GM20000 (cell line): ENCODE measurements around the gene TEAD1.

Experiments
- DNase-seq: peaks from one replicate; pipeline ENCODE4 v3.0.0; 2012; ENCODE audit warnings: low spot score
- CTCF ChIP-seq: IDR thresholded peaks from 2 replicates; pipeline ENCODE4 v1.5.1; 2012; ENCODE audit warnings: mild to moderate bottlenecking, control low read depth; ENCODE audit errors: extremely low read depth, missing control alignments

TEAD1 gene

GRCh38 chr11:12692229-12693075, 18.2 kb downstream of the TEAD1 start:
- no peak for TF ChIP-seq CTCF
- DNase-seq, result no peak

- no peak for DNase-seq
- no peak for TF ChIP-seq CTCF
Measured at GRCh38 chr11:12693094-12693478, 18.9 kb downstream of the TEAD1 start.

DNA sequence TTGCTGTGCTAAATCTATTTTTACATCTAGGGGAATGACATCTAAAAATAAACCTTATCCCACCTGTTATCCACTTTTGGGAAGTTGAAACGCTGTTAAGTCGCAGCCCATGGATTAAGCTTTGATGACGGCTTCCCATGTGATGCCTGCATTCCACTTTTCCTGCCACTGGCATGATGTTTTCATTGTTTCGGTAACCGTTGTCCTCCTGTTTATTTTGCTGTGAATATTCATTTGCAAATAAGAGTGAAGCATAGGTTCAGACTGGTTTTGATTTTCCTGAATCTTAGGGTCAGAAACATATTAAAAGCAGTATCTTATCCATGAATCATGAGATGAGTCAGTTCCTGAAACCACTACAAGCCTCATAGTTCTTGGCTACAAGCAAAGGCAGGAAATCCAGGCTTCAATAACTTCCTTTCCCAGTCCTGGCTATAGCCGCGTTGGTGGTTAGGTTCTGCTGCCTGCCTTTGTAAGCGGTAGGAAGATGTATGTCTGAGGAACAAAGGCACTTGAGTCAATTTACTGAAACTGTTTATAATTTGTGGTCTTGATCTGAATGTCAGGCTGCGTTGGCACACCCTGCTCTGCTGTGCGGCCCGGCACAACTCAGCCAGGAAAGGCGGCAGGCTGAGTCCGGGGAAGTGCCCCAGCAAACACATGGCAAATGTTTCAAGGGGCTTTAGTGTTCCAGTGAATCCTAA, 19.4 kb downstream of the TEAD1 start:
- TF ChIP-seq CTCF, result no peak
- no peak for DNase-seq

GRCh38 chr11:12694183-12694531, 19.9 kb downstream of the TEAD1 start:
- TF ChIP-seq CTCF, result no peak
- DNase-seq, result no peak

GRCh38 chr11:12695221-12695794, 21.1 kb downstream of the TEAD1 start:
- no peak for DNase-seq
- no peak for TF ChIP-seq CTCF

GRCh38 chr11:12695873-12696272, 21.7 kb downstream of the TEAD1 start:
- DNase-seq, result no peak
- no peak for TF ChIP-seq CTCF
